Cardiac fibroblast (primary cell): ENCODE results near the gene PPP1R27.
A peak's percentile ranks its signal among the peaks of the same experiment; 100 is the strongest.

Source experiments
- DNase-seq, 2 donors: peaks; one replicate each; pipeline versions ENCODE4 v3.0.0 to v3.0.0-alpha.2; 2010; ENCODE audit warnings: low read depth in 2 of 2
- H3K4me3 ChIP-seq, 2 donors: replicated peaks in 1 of 2; 1 replicate in 1 of 2; 2 replicates in 1 of 2; pipeline ENCODE4 v1.5.1; 2011; ENCODE audit warnings: low read depth in 2 of 2, low read length in 2 of 2, mild to moderate bottlenecking in 2 of 2, moderate library complexity in 1 of 2
- CTCF ChIP-seq: IDR thresholded peaks from one replicate; pipeline ENCODE4 v1.5.1; 2011; ENCODE audit warnings: low read depth, mild to moderate bottlenecking, low read length, inconsistent platforms

Gene PPP1R27

DNA sequence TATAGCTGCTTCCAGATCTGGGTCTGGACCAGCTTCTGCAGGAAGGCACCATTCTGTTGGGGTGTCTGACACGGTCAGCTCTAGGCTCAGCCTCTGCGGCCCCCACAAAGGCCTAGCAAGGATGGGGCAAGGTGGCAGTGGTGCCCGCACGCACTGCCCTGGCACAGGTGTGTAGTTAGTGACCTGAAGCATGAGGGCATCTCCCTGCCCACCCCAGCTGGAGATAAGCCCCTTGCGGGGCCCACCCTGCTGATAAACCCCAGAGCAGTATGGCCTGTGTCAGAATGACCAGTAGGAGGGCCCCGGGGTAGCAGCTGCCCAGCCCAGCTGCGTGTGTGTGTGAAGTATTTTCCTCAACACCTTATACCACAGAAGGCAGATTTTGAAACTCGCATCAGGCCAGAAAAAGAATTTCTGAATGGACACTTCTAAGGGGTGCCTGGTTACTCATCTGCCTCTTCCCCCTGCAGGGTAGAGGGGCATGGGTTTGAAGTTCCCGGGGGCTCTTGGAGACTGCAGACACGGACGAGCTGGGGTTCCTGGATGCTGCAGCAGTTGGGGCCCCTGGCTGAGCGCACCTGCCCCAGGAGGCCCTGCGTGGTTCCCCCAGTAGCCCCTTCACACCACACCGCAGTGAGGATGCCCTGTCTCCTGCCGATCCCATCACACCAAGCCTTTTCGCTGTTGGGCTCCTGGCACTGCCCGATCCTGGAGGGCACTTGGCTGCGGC lies 31.8 kb upstream of the PPP1R27 start:
- DNase-seq = peak; percentile 39 to 43
- no peak for TF ChIP-seq CTCF
- no peak overlapping the region for H3K4me3 ChIP-seq

GRCh38 chr17:81865733-81866439 lies 31.0 kb upstream of the PPP1R27 start:
- DNase-seq = peak; percentile 46 to 52
- no peak for TF ChIP-seq CTCF

GRCh38 chr17:81865358-81865732 lies 30.5 kb upstream of the PPP1R27 start:
- no peak overlapping the region for H3K4me3 ChIP-seq
- no peak for DNase-seq
- no peak for TF ChIP-seq CTCF

More at GRCh38 chr17:81865733-81866439, 31.0 kb upstream of the PPP1R27 start:
- H3K4me3 ChIP-seq = no peak overlapping the region

- H3K4me3 ChIP-seq = no peak overlapping the region
- no peak for DNase-seq
- TF ChIP-seq CTCF = no peak
Observed at GRCh38 chr17:81863833-81864768, 29.3 kb upstream of the PPP1R27 start.

- DNase-seq = peak in 1 of 2 donors; percentile 29
- H3K4me3 ChIP-seq = no peak overlapping the region
- TF ChIP-seq CTCF = no peak
Observed at GRCh38 chr17:81863123-81863675, 28.3 kb upstream of the PPP1R27 start.

DNA sequence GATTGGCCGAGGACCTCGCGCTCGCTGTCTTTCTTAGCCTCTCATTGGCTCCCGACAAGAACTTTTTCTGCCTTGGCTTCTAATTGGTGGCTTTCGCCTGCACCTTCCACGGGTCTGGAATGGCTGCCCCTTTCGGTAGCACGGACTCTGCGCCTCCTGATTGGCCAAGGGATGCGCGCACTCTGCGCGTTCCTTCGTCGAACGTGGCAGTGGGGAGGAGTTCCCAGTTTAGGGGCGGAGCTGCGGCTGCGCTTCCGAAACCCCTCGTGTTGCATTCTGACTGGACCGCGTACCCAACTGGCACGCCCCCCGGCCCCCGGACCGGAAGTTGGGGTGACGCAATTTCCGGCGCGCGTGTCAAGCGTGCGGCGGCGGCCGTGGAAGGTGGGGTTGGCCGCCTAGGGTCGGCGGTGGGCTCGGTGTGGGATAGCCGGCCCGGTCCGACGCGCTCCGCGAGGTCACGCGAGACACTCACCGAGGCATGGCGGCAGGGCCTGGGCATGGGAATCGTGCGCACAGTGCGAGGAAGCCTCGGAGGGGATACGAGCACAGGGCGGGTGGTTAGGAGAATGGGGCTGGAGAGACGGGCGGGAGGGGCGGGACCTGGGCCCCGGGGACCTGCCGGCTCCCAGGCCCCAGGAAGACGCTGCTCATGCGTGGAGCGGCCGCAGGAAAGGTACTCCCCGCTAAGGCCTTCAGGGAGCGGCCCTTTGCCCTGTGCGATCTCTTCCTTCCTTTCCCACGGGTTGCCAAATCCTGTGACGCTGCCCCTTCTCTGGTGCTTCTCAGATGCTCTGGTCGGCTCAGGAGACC lies 26.1 kb upstream of the PPP1R27 start:
- no peak for TF ChIP-seq CTCF
- peak overlapping the region; percentile 64 to 76 for H3K4me3 ChIP-seq
- peak; percentile 100 for DNase-seq
